ENCODE data around the gene CEP112. TPM values are rescaled to one million over a fixed set of nuclear protein-coding genes. Genes with fewer than 3 reads are reported as not detected.
A peak's percentile ranks its signal among the peaks of the same experiment; 100 is the strongest.

Gene CEP112
- total and polyA plus RNA-seq, 2 of the 8 experiments (the other 6 are each of a cell fraction or from before 2014, with no cell fraction given), result 0.62 to 3.1 TPM

GRCh38 chr17:65990593-65990992 lies 201.3 kb downstream of the CEP112 start:
- Histone ChIP-seq H3K79me2 (ENCODE audit: control insufficient read depth in 1 of 2, insufficient read depth in 2 of 2, low read length in 2 of 2) (no peaks in the 10 kb centered on the region), H4K5ac (ENCODE audit: insufficient read length, low read depth, low read length) (no peak overlapping the region), H2AFZ (ENCODE audit: low read length) (peak overlapping the region; percentile 58; the same call in 1 of the 2 replicates), H3K36me3 (ENCODE audit: control insufficient read depth in 2 of 4, insufficient read depth in 4 of 4, low read length in 3 of 4) (no peaks in the 10 kb centered on the region), H3K4me2 (ENCODE audit: insufficient read depth in 1 of 2, low read depth in 2 of 2, low read length in 2 of 2) (no peak overlapping the region), H3K79me1 (ENCODE audit: low read depth, low read length) (no peaks in the 10 kb centered on the region), H3K4me1 (replicated peaks in 1 of 4; ENCODE audit: control insufficient read depth in 3 of 4, insufficient read depth in 4 of 4, low read length in 3 of 4) (peaks cover 0 to 5% (median 0%) of the 10 kb centered on the region in 4 experiments; a peak in 1 of 7 replicates), H3K27ac (ENCODE audit: low read depth, low read length) (no peak overlapping the region), H2BK120ac (replicated peaks; ENCODE audit: low read depth, low read length) (no peak overlapping the region), H3K23me2 (ENCODE audit: low read depth, low read length) (no peaks in the 10 kb centered on the region), H3K4ac (replicated peaks; ENCODE audit: insufficient read length, low read depth, low read length) (no peak overlapping the region), H3K56ac (replicated peaks; ENCODE audit: insufficient read length, low read depth, low read length) (no peak overlapping the region), H3K9ac (replicated peaks in 1 of 4; ENCODE audit: extremely low read depth in 1 of 4, low read depth in 3 of 4, low read length in 3 of 4) (no peak overlapping the region), H3K9me3 (ENCODE audit: insufficient read depth in 2 of 2, low read depth in 1 of 2, low read length in 1 of 2) (no peaks in the 10 kb centered on the region; a peak in 1 of 4 replicates), H2BK15ac (ENCODE audit: low read length) (no peak overlapping the region), H3K27me3 (replicated peaks in 1 of 4; ENCODE audit: control insufficient read depth in 3 of 4, extremely low read depth in 1 of 4, insufficient read depth in 3 of 4, low read length in 3 of 4) (no peaks in the 10 kb centered on the region), H2AK5ac (ENCODE audit: low read depth, low read length) (no peak overlapping the region), H4K8ac (ENCODE audit: extremely low read depth, insufficient read depth, low read length) (no peak overlapping the region), H3K4me3 (ENCODE audit: extremely low read depth in 1 of 4, insufficient read depth in 2 of 4, low read depth in 3 of 4, low read length in 4 of 4) (no peak overlapping the region), H2BK5ac (ENCODE audit: low read depth, low read length) (no peak overlapping the region), H3K18ac (ENCODE audit: extremely low read depth, low read length) (no peak overlapping the region), H2BK20ac (ENCODE audit: low read length) (no peak overlapping the region), H3K14ac (ENCODE audit: insufficient read length) (no peak overlapping the region), H2BK12ac (ENCODE audit: low read depth, low read length) (0 out of 2 replicates have a peak overlapping the region, but pooled peaks have one; percentile 27), H4K20me1 (replicated peaks in 1 of 2; ENCODE audit: control insufficient read depth in 1 of 2, insufficient read depth in 2 of 2, low read length in 2 of 2) (no peaks in the 10 kb centered on the region), H4K91ac (replicated peaks; ENCODE audit: insufficient read length, low read length) (no peak overlapping the region), H3K23ac (ENCODE audit: insufficient read length) (no peak overlapping the region)
- POLR2A ChIA-PET (ENCODE audit: partially characterized antibody), result no interaction called here
- DNase-seq (ENCODE audit: low read depth in 1 of 2, low spot score in 2 of 2), result no peak
- CTCF ChIA-PET (ENCODE audit: partially characterized antibody), result no interaction called here
- FAIRE-seq, result no peak
- 79% methylated on average over 3 of the region's 3 CpGs; no CpG with 5 or more reads in 1 of the 2 experiments for WGBS, 2 experiments (ENCODE audit: extremely low coverage in 1 of 2, insufficient coverage in 1 of 2, insufficient read length in 1 of 2, insufficient replicate concordance in 2 of 2, low coverage in 1 of 2, low lambda C conversion rate in 2 of 2, missing lambda C conversion rate in 1 of 2)
- TF ChIP-seq SRF (IDR thresholded peaks at IDR 0.05; ENCODE audit: low read depth, low read length), result no peak
- no peak for TF ChIP-seq RFX5 (IDR thresholded peaks at IDR 0.05; ENCODE audit: borderline replicate concordance, low read depth, low read length)
- TF ChIP-seq EZH2 (IDR thresholded peaks at IDR 0.05; ENCODE audit: low read depth, low read length, severe bottlenecking), result no peak
- no peak for TF ChIP-seq CHD1 (IDR thresholded peaks at IDR 0.05; ENCODE audit: low read depth, low read length)
- TF ChIP-seq TAF7 (optimal IDR thresholded peaks at IDR 0.05; ENCODE audit: borderline replicate concordance, low read depth, low read length), result no peak
- no peak for TF ChIP-seq SP2 (IDR thresholded peaks at IDR 0.05; ENCODE audit: low read length)
- no peak for TF ChIP-seq EGR1 (IDR thresholded peaks at IDR 0.05; ENCODE audit: borderline replicate concordance, low read depth, low read length)
- TF ChIP-seq CBX5 (IDR thresholded peaks at IDR 0.05; ENCODE audit: low read depth, low read length), result no peak
- no peak for TF ChIP-seq GABPA (IDR thresholded peaks at IDR 0.05; ENCODE audit: borderline replicate concordance, insufficient read depth, low read length)
- no peak for TF ChIP-seq CTBP2 (IDR thresholded peaks at IDR 0.05; ENCODE audit: borderline replicate concordance, insufficient read depth, insufficient read length, low read length)
- TF ChIP-seq FOSL1 (IDR thresholded peaks at IDR 0.05; ENCODE audit: insufficient read depth, low read depth, low read length), result no peak
- no peak for TF ChIP-seq CTCF (IDR thresholded peaks at IDR 0.05; ENCODE audit: control extremely low read depth in 1 of 3, insufficient read depth in 1 of 3, low read depth in 1 of 3, low read length in 3 of 3)

Measured in H1 (cell line).